CD4-positive, alpha-beta memory T cell (primary cell): ENCODE results near the gene SP4. TPM values are rescaled to one million over a fixed set of nuclear protein-coding genes. Genes with fewer than 3 reads are reported as not detected.

Experiments used
- CTCF ChIA-PET: fragments of 350-600 bp; sonication (Branson Sonifier 250); formaldehyde crosslinking; loops from one replicate; lab custom pipeline; 2021; ENCODE audit warnings: inconsistent platforms; ENCODE audit not compliant: partially characterized antibody; lab: Charles Lee
- POLR2A ChIA-PET: fragments of 350-600 bp; sonication (Branson Sonifier 250); formaldehyde crosslinking; loops from one replicate; lab custom pipeline; 2021; ENCODE audit not compliant: partially characterized antibody; lab: Charles Lee
- DNase-seq, 5 donors: peaks; one replicate each; pipeline versions ENCODE4 v3.0.0 to v3.0.0-alpha.2; 2020 to 2022; ENCODE audit warnings: mixed read lengths in 1 of 5
- H3K27ac ChIP-seq: one replicate; pipeline ENCODE4 v1.7.0; 2013; ENCODE audit warnings: low read depth, low read length
- H3K27me3 ChIP-seq: 2 replicates; pipeline ENCODE4 v1.7.0; 2013; ENCODE audit warnings: mild to moderate bottlenecking, low read length, moderate library complexity; ENCODE audit not compliant: insufficient read depth
- H3K36me3 ChIP-seq: 2 replicates; pipeline ENCODE4 v1.7.0; 2013; ENCODE audit warnings: mild to moderate bottlenecking, low read length, moderate library complexity; ENCODE audit not compliant: insufficient read depth
- H3K4me1 ChIP-seq: 2 replicates; pipeline ENCODE4 v1.7.0; 2013; ENCODE audit warnings: mild to moderate bottlenecking, low read length, moderate library complexity; ENCODE audit not compliant: insufficient read depth
- H3K4me3 ChIP-seq, 2 donors: one replicate each; pipeline ENCODE4 v1.7.0; 2013; ENCODE audit warnings: low read length in 2 of 2, mild to moderate bottlenecking in 1 of 2
- H3K9me3 ChIP-seq, 2 donors: one replicate each; pipeline ENCODE4 v1.7.0; 2013; ENCODE audit warnings: low read length in 2 of 2, control low read depth in 1 of 2; ENCODE audit not compliant: control insufficient read depth in 1 of 2
- H3K27ac Mint-ChIP-seq, 7 donors: one replicate each; pipeline ENCODE4 v1.8.0; 2020 to 2021; ENCODE audit warnings: mixed read lengths in 7 of 7, mild to moderate bottlenecking in 6 of 7, inconsistent platforms in 3 of 7, moderate library complexity in 3 of 7
- H3K27me3 Mint-ChIP-seq, 2 donors: one replicate each; pipeline ENCODE4 v1.8.0; 2020 to 2021; ENCODE audit warnings: mixed read lengths in 2 of 2
- H3K36me3 Mint-ChIP-seq, 2 donors: one replicate each; pipeline ENCODE4 v1.8.0; 2020 to 2021; ENCODE audit warnings: mixed read lengths in 2 of 2, inconsistent platforms in 1 of 2, mild to moderate bottlenecking in 1 of 2
- H3K4me1 Mint-ChIP-seq, 4 donors: one replicate each; pipeline ENCODE4 v1.8.0; 2020 to 2021; ENCODE audit warnings: mixed read lengths in 4 of 4, mild to moderate bottlenecking in 1 of 4
- H3K4me3 Mint-ChIP-seq, 8 donors: one replicate each; pipeline ENCODE4 v1.8.0; 2020 to 2021; ENCODE audit warnings: mixed read lengths in 8 of 8, mild to moderate bottlenecking in 7 of 8, moderate library complexity in 6 of 8, inconsistent platforms in 3 of 8
- H3K9me3 Mint-ChIP-seq, 8 donors: one replicate each; pipeline ENCODE4 v1.8.0; 2020 to 2021; ENCODE audit warnings: mixed read lengths in 8 of 8, mild to moderate bottlenecking in 5 of 8, inconsistent platforms in 3 of 8, moderate library complexity in 1 of 8
- intact Hi-C: fragments of 100-400 bp; cut with micrococcal nuclease; formaldehyde crosslinking; loops from one replicate; pipeline ENCODE4 v1.15.1; 2023
- polyA plus RNA-seq, 2 donors: library from polyadenylated mRNA; unstranded; fragments of 300-500 nt; fragmentation: Illumina TruSeq; gene quantifications; one replicate each; pipeline ENCODE4 v1.2.3, GENCODE V29; 2021
- total RNA-seq, 2 experiments: library from RNA; stranded (reverse); gene quantifications; one replicate each; pipeline ENCODE4 v1.2.3, GENCODE V29; 2021

Gene SP4
- total and polyA plus RNA-seq, 4 experiments from 2014 or later, result 8.2 to 47.4 (median 28.6) TPM

DNA sequence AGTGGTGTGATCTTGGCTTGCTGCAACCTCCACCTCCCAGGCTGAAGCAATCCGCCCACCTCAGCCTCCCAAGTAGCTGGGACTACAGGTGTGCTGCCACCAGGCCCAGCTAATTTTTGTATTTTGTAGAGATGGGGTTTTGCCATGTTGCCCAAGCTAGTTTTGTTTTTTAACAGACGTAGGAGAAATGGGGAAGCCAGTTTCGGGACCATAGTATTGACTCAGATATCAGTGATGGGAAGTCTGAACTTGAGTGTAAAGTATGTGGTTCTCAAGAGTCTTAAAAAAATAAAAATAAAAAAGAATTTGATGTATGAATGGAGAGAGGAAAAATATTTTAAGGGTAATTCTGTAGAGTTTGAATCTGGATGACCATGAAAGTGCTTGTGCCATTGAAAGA is 34.2 kb downstream of the SP4 start:
- H3K4me3 Mint-ChIP-seq, result no peak overlapping the region
- ChIA-PET POLR2A (no interaction called here), CTCF (no interaction called here)
- Histone ChIP-seq H3K27ac (no peak overlapping the region), H3K4me1 (peaks cover 22% of the 10 kb centered on the region), H3K9me3 (no peaks in the 10 kb centered on the region), H3K36me3 (peaks cover 4% of the 10 kb centered on the region), H3K4me3 (no peak overlapping the region), H3K27me3 (no peaks in the 10 kb centered on the region)
- H3K4me1 Mint-ChIP-seq, result peaks cover 34 to 54% (median 46%) of the 10 kb centered on the region in 4 donors
- H3K9me3 Mint-ChIP-seq, result peaks cover 0 to 3% (median 0%) of the 10 kb centered on the region in 8 donors
- H3K27me3 Mint-ChIP-seq, result no peaks in the 10 kb centered on the region
- intact Hi-C loops, result no loop called here
- H3K27ac Mint-ChIP-seq, result no peak overlapping the region
- peaks cover 36 to 50% of the 10 kb centered on the region in 2 donors for H3K36me3 Mint-ChIP-seq
- DNase-seq, result no peak

DNA sequence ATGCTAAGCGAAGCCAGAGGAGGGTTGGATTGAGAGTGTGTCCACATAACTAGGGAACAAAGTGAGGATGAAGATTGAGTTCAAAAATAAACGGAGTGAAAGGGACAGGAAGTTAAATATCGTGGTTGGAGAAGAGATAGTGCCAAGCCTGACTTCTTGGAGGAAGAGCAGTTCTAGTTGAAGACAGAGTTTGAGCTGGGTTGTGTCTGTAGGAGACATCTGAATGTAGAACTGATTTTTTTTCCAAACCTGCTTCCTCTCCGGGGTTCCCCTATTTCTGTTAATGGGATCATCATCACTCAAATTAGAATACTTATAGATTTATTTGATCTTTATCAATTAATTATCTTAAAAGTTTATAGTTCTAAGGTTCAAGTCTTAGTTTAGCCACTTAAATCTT is 35.6 kb downstream of the SP4 start:
- peaks cover 4% of the 10 kb centered on the region for H3K36me3 ChIP-seq
- H3K9me3 Mint-ChIP-seq, result peaks cover 0 to 3% (median 0%) of the 10 kb centered on the region in 8 donors
- no peaks in the 10 kb centered on the region for H3K9me3 ChIP-seq
- H3K4me3 Mint-ChIP-seq, result peak overlapping the region in 1 of 8 donors; percentile 26
- H3K4me1 Mint-ChIP-seq, result peaks cover 34 to 59% (median 50%) of the 10 kb centered on the region in 4 donors
- CTCF ChIA-PET, result no interaction called here
- DNase-seq, result no peak
- POLR2A ChIA-PET, result no interaction called here
- H3K36me3 Mint-ChIP-seq, result peaks cover 38 to 41% of the 10 kb centered on the region in 2 donors
- no peaks in the 10 kb centered on the region for H3K27me3 ChIP-seq
- H3K4me1 ChIP-seq, result peaks cover 22% of the 10 kb centered on the region
- peak overlapping the region in 1 of 7 donors; percentile 28 for H3K27ac Mint-ChIP-seq
- intact Hi-C loops, result no loop called here
- no peaks in the 10 kb centered on the region for H3K27me3 Mint-ChIP-seq
- H3K27ac ChIP-seq, result no peak overlapping the region
- no peak overlapping the region for H3K4me3 ChIP-seq

DNA sequence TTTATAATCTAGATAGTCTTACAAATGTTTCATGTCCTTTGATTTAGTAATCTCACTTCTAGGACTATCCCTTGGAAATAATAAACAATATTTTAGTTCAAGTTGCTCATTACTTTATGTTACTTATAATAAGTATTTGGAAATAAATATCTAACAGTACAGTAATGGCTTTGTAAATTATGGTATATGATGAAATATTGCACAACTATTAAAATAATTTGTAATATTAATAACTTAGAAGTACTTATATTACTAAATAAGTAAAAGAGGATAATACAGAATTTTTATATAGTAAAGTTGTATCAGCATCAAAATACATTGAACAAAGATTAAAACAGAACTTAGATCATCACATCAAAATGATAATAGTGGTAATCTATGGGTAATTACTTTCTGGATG is 41.1 kb downstream of the SP4 start:
- Histone ChIP-seq H3K4me1 (peaks cover 3% of the 10 kb centered on the region), H3K27ac (no peak overlapping the region), H3K4me3 (no peak overlapping the region), H3K36me3 (no peaks in the 10 kb centered on the region), H3K27me3 (no peaks in the 10 kb centered on the region), H3K9me3 (no peaks in the 10 kb centered on the region)
- H3K9me3 Mint-ChIP-seq, result peaks cover 0 to 2% (median 0%) of the 10 kb centered on the region in 8 donors
- no peak overlapping the region for H3K27ac Mint-ChIP-seq
- no peak for DNase-seq
- H3K4me1 Mint-ChIP-seq, result peaks cover 39 to 59% (median 43%) of the 10 kb centered on the region in 4 donors
- no peaks in the 10 kb centered on the region for H3K27me3 Mint-ChIP-seq
- H3K36me3 Mint-ChIP-seq, result peaks cover 16 to 24% of the 10 kb centered on the region in 2 donors
- intact Hi-C loops, result no loop called here
- no peak overlapping the region for H3K4me3 Mint-ChIP-seq
- POLR2A ChIA-PET, result no interaction called here
- CTCF ChIA-PET, result no interaction called here

DNA sequence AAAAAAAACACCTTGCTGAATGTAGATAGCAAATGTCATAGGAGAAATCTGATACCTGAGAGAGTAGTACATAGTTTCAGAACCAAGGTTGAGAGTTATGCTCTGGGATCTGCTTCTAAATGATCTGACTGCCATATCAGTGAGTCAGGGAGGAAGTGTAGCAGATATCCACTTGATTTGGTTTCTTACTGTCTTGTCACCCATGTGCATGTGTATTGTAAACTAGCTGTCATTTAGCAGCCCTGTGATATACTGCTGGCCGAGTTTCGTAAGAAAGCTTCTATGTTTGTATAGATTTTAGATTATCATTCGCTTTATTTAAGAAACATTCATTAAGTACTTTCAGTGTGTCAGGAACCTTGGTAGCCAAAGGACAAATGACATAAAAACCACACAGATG is 42.0 kb downstream of the SP4 start:
- Histone ChIP-seq H3K4me1 (no peaks in the 10 kb centered on the region), H3K27ac (no peak overlapping the region), H3K9me3 (no peaks in the 10 kb centered on the region), H3K4me3 (no peak overlapping the region), H3K36me3 (no peaks in the 10 kb centered on the region), H3K27me3 (no peaks in the 10 kb centered on the region)
- ChIA-PET POLR2A (interaction anchor here (0.6 kb wide), 1 partner anchor 103 kb away, joined by 3 read pairs; no protein-coding TSS in a partner anchor), CTCF (no interaction called here)
- intact Hi-C loops, result loop anchor here (2.0 kb wide), 1 partner anchor 15 kb away; no protein-coding TSS in a partner anchor
- no peak overlapping the region for H3K27ac Mint-ChIP-seq
- H3K9me3 Mint-ChIP-seq, result peaks cover 0 to 2% (median 0%) of the 10 kb centered on the region in 8 donors
- H3K4me1 Mint-ChIP-seq, result peaks cover 40 to 65% (median 43%) of the 10 kb centered on the region in 4 donors
- H3K4me3 Mint-ChIP-seq, result no peak overlapping the region
- peaks cover 18 to 24% of the 10 kb centered on the region in 2 donors for H3K36me3 Mint-ChIP-seq
- DNase-seq, result no peak
- no peaks in the 10 kb centered on the region for H3K27me3 Mint-ChIP-seq

DNA sequence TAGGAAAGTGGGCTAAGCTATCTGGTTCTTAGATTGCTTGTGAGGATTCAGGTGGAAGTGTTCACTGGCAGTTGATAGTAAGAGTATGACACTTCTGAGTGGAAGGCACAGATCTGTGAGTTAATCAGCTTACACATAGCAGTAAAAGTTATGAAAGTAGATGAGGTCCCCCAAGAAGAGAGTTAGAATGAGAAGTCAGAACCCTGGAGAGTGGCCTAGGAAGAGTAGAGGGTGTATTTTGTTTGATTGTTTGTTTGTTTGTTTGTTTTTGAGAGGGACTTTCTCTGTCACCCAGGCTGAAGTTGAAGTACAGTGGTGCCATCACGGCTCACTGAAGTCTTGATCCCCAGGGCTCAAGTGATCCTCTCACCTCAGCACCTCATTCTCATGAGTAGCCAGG is 44.1 kb downstream of the SP4 start:
- Histone ChIP-seq H3K27me3 (no peaks in the 10 kb centered on the region), H3K4me1 (no peaks in the 10 kb centered on the region), H3K36me3 (no peaks in the 10 kb centered on the region), H3K9me3 (no peaks in the 10 kb centered on the region), H3K4me3 (no peak overlapping the region), H3K27ac (no peak overlapping the region)
- ChIA-PET POLR2A (no interaction called here), CTCF (interaction anchor here (1.4 kb wide), 1 partner anchor 14 kb away, joined by 3 read pairs; no protein-coding TSS in a partner anchor)
- Mint-ChIP-seq H3K27ac (peak overlapping the region in 6 of 7 donors; percentile 6 to 66 (median 50)), H3K9me3 (peaks cover 0 to 2% (median 0%) of the 10 kb centered on the region in 8 donors), H3K36me3 (peaks cover 17 to 19% of the 10 kb centered on the region in 2 donors), H3K4me1 (peaks cover 21 to 50% (median 30%) of the 10 kb centered on the region in 4 donors), H3K4me3 (no peak overlapping the region), H3K27me3 (no peaks in the 10 kb centered on the region)
- DNase-seq, result no peak
- intact Hi-C loops, result no loop called here

DNA sequence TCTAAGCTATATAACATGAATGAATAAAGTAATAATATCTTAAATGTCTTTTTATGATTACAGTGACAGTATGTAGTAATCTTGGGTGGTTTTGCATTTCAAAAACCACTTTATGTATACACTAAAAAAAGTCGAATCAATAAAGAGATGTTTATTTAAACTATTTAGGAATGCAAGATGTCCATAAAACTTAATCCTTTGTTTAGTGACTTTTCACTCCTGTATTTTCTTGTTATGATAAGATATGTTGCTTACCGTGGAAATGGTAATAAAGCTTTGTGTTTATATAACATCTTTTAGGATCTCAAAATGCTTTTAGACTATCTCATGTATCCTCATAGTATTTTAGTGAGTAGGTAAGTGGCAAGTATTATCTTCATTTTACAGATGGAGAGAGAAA is 48.5 kb downstream of the SP4 start:
- ChIA-PET CTCF (no interaction called here), POLR2A (no interaction called here)
- Histone ChIP-seq H3K27ac (no peak overlapping the region), H3K4me3 (no peak overlapping the region), H3K36me3 (no peaks in the 10 kb centered on the region), H3K27me3 (no peaks in the 10 kb centered on the region), H3K4me1 (peaks cover 3% of the 10 kb centered on the region), H3K9me3 (no peaks in the 10 kb centered on the region)
- Mint-ChIP-seq H3K36me3 (peaks cover 39 to 47% of the 10 kb centered on the region in 2 donors), H3K4me1 (peaks cover 39 to 55% (median 45%) of the 10 kb centered on the region in 4 donors), H3K27me3 (no peaks in the 10 kb centered on the region), H3K9me3 (peaks cover 0 to 2% (median 0%) of the 10 kb centered on the region in 8 donors), H3K4me3 (no peak overlapping the region), H3K27ac (peak overlapping the region in 1 of 7 donors; percentile 18)
- no peak for DNase-seq
- intact Hi-C loops, result no loop called here

DNA sequence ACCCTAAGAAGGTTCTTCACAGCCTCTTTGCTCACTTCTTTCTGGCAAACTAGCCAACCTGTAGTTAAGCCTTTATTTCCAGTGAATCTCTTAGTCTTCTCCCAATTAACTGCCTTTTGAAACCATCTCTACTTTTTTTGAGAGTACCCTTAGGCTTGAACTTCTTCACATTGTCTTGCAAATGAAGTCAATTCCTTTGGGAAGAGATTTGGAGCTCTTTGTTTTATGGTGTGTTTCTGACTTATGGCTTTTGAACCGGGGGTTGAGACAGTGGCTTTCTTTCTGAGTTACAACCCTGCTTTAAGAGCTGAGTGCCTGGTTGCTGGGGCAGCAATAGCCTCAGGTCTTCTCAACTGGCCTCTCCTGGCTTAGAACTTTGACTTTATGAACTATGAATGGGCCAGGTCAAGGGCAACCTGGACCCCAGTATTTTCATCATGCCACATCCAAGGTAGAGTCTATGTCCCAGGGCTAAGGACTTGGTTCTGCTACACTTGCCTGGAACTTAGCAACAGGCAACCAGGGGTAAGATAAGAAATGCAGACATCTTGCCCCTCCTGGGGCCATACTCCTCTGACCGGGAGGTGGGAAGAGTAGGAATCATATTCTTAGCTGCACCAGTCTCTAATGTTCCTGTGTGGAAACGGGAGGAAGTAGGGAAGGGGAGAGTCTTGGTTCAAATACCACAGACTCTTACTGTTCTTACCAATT is 53.0 kb downstream of the SP4 start:
- POLR2A ChIA-PET, result no interaction called here
- peaks cover 32 to 39% (median 36%) of the 10 kb centered on the region in 4 donors for H3K4me1 Mint-ChIP-seq
- H3K36me3 Mint-ChIP-seq, result peaks cover 56 to 58% of the 10 kb centered on the region in 2 donors

More for the DNA sequence above, 53.0 kb downstream of the SP4 start:
- no peaks in the 10 kb centered on the region for H3K36me3 ChIP-seq
- no peaks in the 10 kb centered on the region for H3K9me3 ChIP-seq
- H3K4me3 ChIP-seq, result no peak overlapping the region
- H3K27ac ChIP-seq, result no peak overlapping the region
- H3K4me3 Mint-ChIP-seq, result no peak overlapping the region
- DNase-seq, result no peak
- intact Hi-C loops, result loop anchor here (2.0 to 5.0 kb wide), 2 partner anchors 16 to 34 kb away; no protein-coding TSS in a partner anchor
- no peaks in the 10 kb centered on the region for H3K9me3 Mint-ChIP-seq
- H3K27me3 ChIP-seq, result no peaks in the 10 kb centered on the region
- H3K27me3 Mint-ChIP-seq, result no peaks in the 10 kb centered on the region
- peaks cover 3% of the 10 kb centered on the region for H3K4me1 ChIP-seq
- CTCF ChIA-PET, result interaction anchor here (0.5 kb wide), 1 partner anchor 41 kb away, joined by 3 read pairs; no protein-coding TSS in a partner anchor
- H3K27ac Mint-ChIP-seq, result peak overlapping the region in 5 of 7 donors; percentile 47 to 78 (median 63)
